Mesendoderm (in vitro differentiated cells): Measurements from ENCODE around the gene ARRDC3.
"Not testable (repeated sequence)": the region's sequence is repeated elsewhere in the genome, so short reads cannot be mapped to it uniquely, and the experiment has no call there.

Experiments used
- DNase-seq: peaks from one replicate; pipeline ENCODE4 v3.0.0; 2013
- H2AK5ac ChIP-seq: 2 replicates; pipeline ENCODE4 v1.6.1; 2013; ENCODE audit warnings: low read length, inconsistent platforms
- H2BK120ac ChIP-seq: 2 replicates; pipeline ENCODE4 v1.6.1; 2013; ENCODE audit warnings: low read depth, mild to moderate bottlenecking, low read length, moderate library complexity, mixed read lengths
- H2BK15ac ChIP-seq: replicated peaks from 2 replicates; pipeline ENCODE4 v1.6.1; 2013; ENCODE audit warnings: low read depth, mild to moderate bottlenecking, moderate library complexity
- H2BK5ac ChIP-seq: 2 replicates; pipeline ENCODE4 v1.6.1; 2013; ENCODE audit warnings: low read length, inconsistent platforms
- H3K18ac ChIP-seq: 2 replicates; pipeline ENCODE4 v1.6.1; 2013; ENCODE audit warnings: mild to moderate bottlenecking, low read length, mixed read lengths
- H3K23ac ChIP-seq: one replicate; pipeline ENCODE4 v1.6.1; 2013; ENCODE audit warnings: low read length
- H3K27ac ChIP-seq: 2 replicates; pipeline ENCODE4 v1.5.1; 2013; ENCODE audit warnings: low read depth, mild to moderate bottlenecking, inconsistent platforms, low read length, moderate library complexity
- H3K27me3 ChIP-seq: 2 replicates; pipeline ENCODE4 v1.6.1; 2013; ENCODE audit warnings: low read length, control low read depth, mild to moderate bottlenecking, inconsistent platforms; ENCODE audit not compliant: insufficient read depth, poor library complexity
- H3K36me3 ChIP-seq: 2 replicates; pipeline ENCODE4 v1.6.1; 2013; ENCODE audit warnings: low read length, inconsistent platforms; ENCODE audit not compliant: control insufficient read depth, insufficient read depth
- H3K4ac ChIP-seq: one replicate; pipeline ENCODE4 v1.6.1; 2013; ENCODE audit warnings: low read depth, mild to moderate bottlenecking, low read length, moderate library complexity
- H3K4me1 ChIP-seq: 2 replicates; pipeline ENCODE4 v1.6.1; 2013; ENCODE audit warnings: low read depth, low read length, inconsistent platforms; ENCODE audit not compliant: control insufficient read depth
- H3K4me2 ChIP-seq: 2 replicates; pipeline ENCODE4 v1.6.1; 2013; ENCODE audit warnings: low read length
- H3K4me3 ChIP-seq: 2 replicates; pipeline ENCODE4 v1.5.1; 2013; ENCODE audit warnings: mild to moderate bottlenecking, low read length
- H3K56ac ChIP-seq: one replicate; pipeline ENCODE4 v1.6.1; 2013; ENCODE audit warnings: low read length
- H3K79me1 ChIP-seq: 2 replicates; pipeline ENCODE4 v1.6.1; 2013; ENCODE audit warnings: low read length, inconsistent platforms
- H3K79me2 ChIP-seq: 2 replicates; pipeline ENCODE4 v1.6.1; 2013; ENCODE audit warnings: mild to moderate bottlenecking, low read length; ENCODE audit not compliant: control insufficient read depth, insufficient read depth
- H3K9ac ChIP-seq: 2 replicates; pipeline ENCODE4 v1.6.1; 2013; ENCODE audit warnings: low read length, inconsistent platforms
- H4K5ac ChIP-seq: one replicate; pipeline ENCODE4 v1.6.1; 2013; ENCODE audit warnings: low read length
- H4K8ac ChIP-seq: one replicate; pipeline ENCODE4 v1.6.1; 2013; ENCODE audit warnings: low read depth, mild to moderate bottlenecking, control low read depth, low read length, moderate library complexity
- WGBS: extraction: QIAGEN DNeasy Blood & Tissue Kit; methylation state at CpG from one replicate; pipeline ENCODE4 v1.1.7; 2013; ENCODE audit warnings: low lambda C conversion rate, missing lambda C conversion rate; ENCODE audit not compliant: insufficient coverage; ENCODE audit errors: extremely low coverage; 5-methylcytosine and 5-hydroxymethylcytosine counted together

Gene ARRDC3

GRCh38 chr5:91342931-91343330, 40.2 kb downstream of the ARRDC3 start:
- not testable (repeated sequence) for H3K9ac ChIP-seq, H3K18ac ChIP-seq, H3K27me3 ChIP-seq, H2BK120ac ChIP-seq, H4K5ac ChIP-seq, H2AK5ac ChIP-seq, H3K79me2 ChIP-seq, H3K27ac ChIP-seq, H4K8ac ChIP-seq, H3K56ac ChIP-seq, H3K4me1 ChIP-seq, H3K4me2 ChIP-seq, H3K36me3 ChIP-seq, H3K79me1 ChIP-seq, H2BK5ac ChIP-seq, H2BK15ac ChIP-seq, H3K4ac ChIP-seq, H3K23ac ChIP-seq, H3K4me3 ChIP-seq
- peak; percentile 22 for DNase-seq
- no CpG with 5 or more reads among the region's 29 CpGs for WGBS

GRCh38 chr5:91341154-91341553, 42.0 kb downstream of the ARRDC3 start:
- no peak overlapping the region for H3K23ac ChIP-seq
- no peaks in the 10 kb centered on the region for H3K79me2 ChIP-seq
- H3K4me2 ChIP-seq: no peak overlapping the region
- no peak overlapping the region for H2AK5ac ChIP-seq
- H3K56ac ChIP-seq: no peak overlapping the region
- WGBS: no CpG with 5 or more reads among the region's 3 CpGs
- H2BK15ac ChIP-seq: no peak overlapping the region
- H3K27me3 ChIP-seq: no peaks in the 10 kb centered on the region
- no peak overlapping the region for H4K5ac ChIP-seq
- DNase-seq: peak; percentile 53
- H3K4me3 ChIP-seq: no peak overlapping the region
- H3K79me1 ChIP-seq: no peaks in the 10 kb centered on the region
- no peak overlapping the region for H4K8ac ChIP-seq
- no peaks in the 10 kb centered on the region for H3K4me1 ChIP-seq
- H3K36me3 ChIP-seq: no peaks in the 10 kb centered on the region
- H3K4ac ChIP-seq: peak overlapping the region; percentile 1
- H2BK5ac ChIP-seq: no peak overlapping the region
- H3K18ac ChIP-seq: no peak overlapping the region
- no peak overlapping the region for H2BK120ac ChIP-seq
- no peak overlapping the region for H3K27ac ChIP-seq
- H3K9ac ChIP-seq: no peak overlapping the region

GRCh38 chr5:91340532-91340931, 42.6 kb downstream of the ARRDC3 start:
- Histone ChIP-seq H3K9ac (no peak overlapping the region), H3K27me3 (no peaks in the 10 kb centered on the region), H3K36me3 (no peaks in the 10 kb centered on the region), H2BK15ac (no peak overlapping the region), H3K4me3 (no peak overlapping the region), H2BK5ac (no peak overlapping the region), H4K8ac (no peak overlapping the region), H3K4me1 (no peaks in the 10 kb centered on the region), H4K5ac (no peak overlapping the region), H3K4me2 (no peak overlapping the region), H3K23ac (no peak overlapping the region), H3K79me2 (no peaks in the 10 kb centered on the region), H2AK5ac (no peak overlapping the region), H3K4ac (no peak overlapping the region), H2BK120ac (no peak overlapping the region), H3K27ac (no peak overlapping the region), H3K18ac (no peak overlapping the region), H3K56ac (no peak overlapping the region), H3K79me1 (no peaks in the 10 kb centered on the region)
- whole genome bisulfite sequencing: no CpG with 5 or more reads among the region's 3 CpGs
- DNase-seq: no peak

- Histone ChIP-seq H3K56ac (no peak overlapping the region), H2AK5ac (no peak overlapping the region), H2BK120ac (no peak overlapping the region), H3K79me2 (no peaks in the 10 kb centered on the region), H3K4me1 (no peaks in the 10 kb centered on the region), H3K4me3 (no peak overlapping the region), H3K9ac (no peak overlapping the region), H3K27me3 (no peaks in the 10 kb centered on the region), H3K36me3 (no peaks in the 10 kb centered on the region), H4K8ac (no peak overlapping the region), H4K5ac (no peak overlapping the region), H2BK15ac (no peak overlapping the region), H3K27ac (no peak overlapping the region), H3K23ac (no peak overlapping the region), H2BK5ac (no peak overlapping the region), H3K79me1 (no peaks in the 10 kb centered on the region), H3K18ac (no peak overlapping the region), H3K4me2 (no peak overlapping the region), H3K4ac (no peak overlapping the region)
- no peak for DNase-seq
- WGBS: no CpG with 5 or more reads among the region's 3 CpGs
Observed at GRCh38 chr5:91339063-91339705, 43.9 kb downstream of the ARRDC3 start.

GRCh38 chr5:91332267-91333045, 50.7 kb downstream of the ARRDC3 start:
- no CpG with 5 or more reads among the region's 8 CpGs for WGBS

More at GRCh38 chr5:91332267-91333045, 50.7 kb downstream of the ARRDC3 start:
- Histone ChIP-seq H2BK120ac (no peak overlapping the region), H3K4me2 (no peak overlapping the region), H3K4ac (no peak overlapping the region), H3K79me2 (no peaks in the 10 kb centered on the region), H3K4me1 (peaks cover 2% of the 10 kb centered on the region), H4K8ac (no peak overlapping the region), H3K56ac (no peak overlapping the region), H2AK5ac (no peak overlapping the region), H3K23ac (no peak overlapping the region), H3K18ac (no peak overlapping the region), H3K27ac (no peak overlapping the region), H3K4me3 (no peak overlapping the region), H3K36me3 (no peaks in the 10 kb centered on the region), H4K5ac (no peak overlapping the region), H3K79me1 (no peaks in the 10 kb centered on the region), H3K27me3 (no peaks in the 10 kb centered on the region), H2BK5ac (no peak overlapping the region), H2BK15ac (no peak overlapping the region), H3K9ac (no peak overlapping the region)
- DNase-seq: peak; percentile 87
